Measurements from ENCODE around the gene EAPP. TPM values are rescaled to one million over a fixed set of nuclear protein-coding genes. Genes with fewer than 3 reads are reported as not detected.
A peak's percentile ranks its signal among the peaks of the same experiment; 100 is the strongest.
"Not testable (repeated sequence)": the region's sequence is repeated elsewhere in the genome, so short reads cannot be mapped to it uniquely, and the experiment has no call there.

EAPP gene
- total RNA-seq, 6 experiments from 2014 or later = 15.1 to 20.4 (median 18.2) TPM

DNA sequence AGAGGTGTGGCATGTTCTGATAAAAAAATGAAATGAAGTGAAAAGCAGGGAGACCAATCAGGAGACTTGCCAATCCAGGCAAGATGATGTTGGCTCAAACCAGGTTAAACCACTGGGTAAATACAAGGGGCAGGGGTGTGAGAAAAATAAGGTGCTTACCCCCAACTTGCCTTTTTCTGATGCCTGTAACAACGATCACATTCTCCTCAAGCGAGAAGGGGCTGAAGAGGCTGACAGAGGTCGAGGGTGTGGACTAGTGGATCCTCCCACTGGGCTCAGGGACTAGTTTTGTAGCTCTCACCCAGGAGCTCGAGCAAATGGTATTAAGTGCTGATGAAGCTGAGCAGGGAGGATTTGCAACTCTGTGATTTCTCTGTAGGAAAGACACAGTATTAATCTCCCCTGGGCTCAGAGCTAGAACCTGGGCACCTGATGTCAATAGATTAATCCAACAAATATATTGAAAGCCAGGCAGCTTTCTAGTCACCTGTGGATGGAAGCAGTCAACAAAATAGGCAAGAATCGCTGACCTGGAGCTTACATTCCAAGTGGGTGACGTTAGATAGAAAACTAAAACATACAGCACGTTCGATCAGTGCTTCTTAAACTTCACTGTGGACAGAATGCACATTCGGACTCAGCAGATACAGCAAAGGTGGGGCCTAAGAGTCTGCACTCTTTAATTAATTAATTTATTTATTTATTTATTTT lies 15.2 kb upstream of the EAPP start:
- WGBS (ENCODE audit: insufficient coverage, low coverage, low lambda C conversion rate, missing lambda C conversion rate) = 45% methylated on average over 9 of the region's 9 CpGs
- no peaks in the 10 kb centered on the region for H3K27me3 ChIP-seq
- H3K9me3 ChIP-seq = no peaks in the 10 kb centered on the region
- DNase-seq (no peak), ATAC-seq (no peak)
- H3K4me1 ChIP-seq = peaks cover 0 to 9% (median 2%) of the 10 kb centered on the region in 4 donors
- no peak overlapping the region for H3K4me3 ChIP-seq
- intact Hi-C loops (cut with DNase I) = no loop called here
- TF ChIP-seq, protein P1, sequence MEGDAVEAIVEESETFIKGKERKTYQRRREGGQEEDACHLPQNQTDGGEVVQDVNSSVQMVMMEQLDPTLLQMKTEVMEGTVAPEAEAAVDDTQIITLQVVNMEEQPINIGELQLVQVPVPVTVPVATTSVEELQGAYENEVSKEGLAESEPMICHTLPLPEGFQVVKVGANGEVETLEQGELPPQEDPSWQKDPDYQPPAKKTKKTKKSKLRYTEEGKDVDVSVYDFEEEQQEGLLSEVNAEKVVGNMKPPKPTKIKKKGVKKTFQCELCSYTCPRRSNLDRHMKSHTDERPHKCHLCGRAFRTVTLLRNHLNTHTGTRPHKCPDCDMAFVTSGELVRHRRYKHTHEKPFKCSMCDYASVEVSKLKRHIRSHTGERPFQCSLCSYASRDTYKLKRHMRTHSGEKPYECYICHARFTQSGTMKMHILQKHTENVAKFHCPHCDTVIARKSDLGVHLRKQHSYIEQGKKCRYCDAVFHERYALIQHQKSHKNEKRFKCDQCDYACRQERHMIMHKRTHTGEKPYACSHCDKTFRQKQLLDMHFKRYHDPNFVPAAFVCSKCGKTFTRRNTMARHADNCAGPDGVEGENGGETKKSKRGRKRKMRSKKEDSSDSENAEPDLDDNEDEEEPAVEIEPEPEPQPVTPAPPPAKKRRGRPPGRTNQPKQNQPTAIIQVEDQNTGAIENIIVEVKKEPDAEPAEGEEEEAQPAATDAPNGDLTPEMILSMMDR (IDR thresholded peaks at IDR 0.05) = no peak
- TF ChIP-seq POLR2A (IDR thresholded peaks at IDR 0.05) = no peak
- H3K36me3 ChIP-seq = no peaks in the 10 kb centered on the region
- H3K27ac ChIP-seq = peak overlapping the region in 2 of 3 donors; percentile 8 to 21

- H3K27ac ChIP-seq; intact Hi-C loops (cut with DNase I); H3K27me3 ChIP-seq; H3K4me3 ChIP-seq; H3K36me3 ChIP-seq; H3K9me3 ChIP-seq; H3K4me1 ChIP-seq; ATAC-seq: not testable (repeated sequence)
- WGBS (ENCODE audit: insufficient coverage, low coverage, low lambda C conversion rate, missing lambda C conversion rate) = 86% methylated on average over 13 of the region's 19 CpGs
- peak in 1 of 3 donors; percentile 20 for DNase-seq
Observed at GRCh38 chr14:34549276-34549966, 9.9 kb upstream of the EAPP start.

- no peak overlapping the region for H3K4me3 ChIP-seq
- peak in 1 of 3 donors; percentile 26 for DNase-seq
- no peaks in the 10 kb centered on the region for H3K36me3 ChIP-seq
- H3K27me3 ChIP-seq = no peaks in the 10 kb centered on the region
- WGBS (ENCODE audit: insufficient coverage, low coverage, low lambda C conversion rate, missing lambda C conversion rate) = 79% methylated on average over 7 of the region's 14 CpGs
- H3K4me1 ChIP-seq = no peaks in the 10 kb centered on the region
- H3K9me3 ChIP-seq = no peaks in the 10 kb centered on the region
- no peak for TF ChIP-seq POLR2A (IDR thresholded peaks at IDR 0.05)
- TF ChIP-seq, protein P1 (IDR thresholded peaks at IDR 0.05) = no peak
- no peak overlapping the region for H3K27ac ChIP-seq
- no peak for ATAC-seq
- intact Hi-C loops (cut with DNase I) = no loop called here
Observed at GRCh38 chr14:34548472-34548981, 9.0 kb upstream of the EAPP start.

GRCh38 chr14:34547136-34547520 lies 7.6 kb upstream of the EAPP start:
- H3K9me3 ChIP-seq; H3K4me1 ChIP-seq; H3K36me3 ChIP-seq; DNase-seq; H3K27me3 ChIP-seq; H3K4me3 ChIP-seq; H3K27ac ChIP-seq; intact Hi-C loops (cut with DNase I): not testable (repeated sequence)
- no CpG with 5 or more reads among the region's 16 CpGs for WGBS (ENCODE audit: insufficient coverage, low coverage, low lambda C conversion rate, missing lambda C conversion rate)
- peak in 3 of 4 donors; percentile 1 to 6 (median 5) for ATAC-seq

DNA sequence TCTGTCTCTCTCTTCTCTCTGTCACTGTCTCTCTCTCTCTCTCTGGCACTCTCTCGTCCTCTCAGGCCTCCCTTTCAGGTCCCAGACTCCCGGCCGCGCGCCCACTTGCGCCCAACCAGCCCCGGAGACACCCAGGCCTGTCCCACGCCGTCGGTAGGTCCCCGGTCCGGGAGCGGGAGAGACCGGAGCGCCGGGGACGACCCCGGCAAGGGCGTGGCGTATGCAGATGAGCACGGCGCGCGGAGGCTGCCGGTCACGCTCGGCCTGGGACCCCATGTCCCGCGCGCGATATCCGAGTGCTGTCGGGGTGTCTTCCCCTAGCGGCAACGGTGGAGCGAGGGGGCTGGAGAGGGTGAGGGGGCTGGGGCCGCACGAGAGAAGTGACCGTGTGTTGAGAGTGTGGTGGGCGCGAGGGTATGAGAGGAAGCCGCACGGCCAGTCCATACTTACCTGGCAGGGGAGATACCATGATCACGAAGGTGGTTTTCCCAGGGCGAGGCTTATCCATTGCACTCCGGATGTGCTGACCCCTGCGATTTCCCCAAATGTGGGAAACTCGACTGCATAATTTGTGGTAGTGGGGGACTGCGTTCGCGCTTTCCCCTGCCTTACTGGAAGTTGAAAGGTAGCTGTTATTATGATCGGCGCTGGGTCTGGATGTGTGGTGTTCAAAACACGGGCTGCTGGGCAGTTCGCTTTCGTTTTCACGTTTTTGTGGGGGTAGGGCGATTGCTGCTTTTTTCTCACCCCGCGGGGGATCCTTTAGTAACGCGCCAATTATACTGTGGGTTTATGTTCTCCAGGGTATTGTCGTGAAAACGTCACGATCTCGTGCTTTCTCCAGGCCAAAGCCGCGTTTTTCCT lies 7.0 kb upstream of the EAPP start:
- DNase-seq; H3K4me3 ChIP-seq; H3K27ac ChIP-seq; H3K9me3 ChIP-seq; H3K27me3 ChIP-seq; H3K36me3 ChIP-seq; intact Hi-C loops (cut with DNase I); H3K4me1 ChIP-seq: not testable (repeated sequence)
- WGBS (ENCODE audit: insufficient coverage, low coverage, low lambda C conversion rate, missing lambda C conversion rate) = no CpG with 5 or more reads among the region's 68 CpGs
- ATAC-seq = peak; percentile 90 to 95 (median 91)

GRCh38 chr14:34540181-34541059 lies 919 bp upstream of the EAPP start:
- H3K4me3 ChIP-seq = peak overlapping the region; percentile 80 to 91 (median 87)
- DNase-seq; H3K27me3 ChIP-seq; ATAC-seq; intact Hi-C loops (cut with DNase I); H3K9me3 ChIP-seq: not testable (repeated sequence)
- WGBS (ENCODE audit: insufficient coverage, low coverage, low lambda C conversion rate, missing lambda C conversion rate) = 91% methylated on average over 13 of the region's 19 CpGs
- peaks cover 0 to 14% (median 3%) of the 10 kb centered on the region in 4 donors for H3K36me3 ChIP-seq
- peaks cover 0 to 18% (median 5%) of the 10 kb centered on the region in 4 donors for H3K4me1 ChIP-seq
- peak overlapping the region; percentile 96 to 98 (median 97) for H3K27ac ChIP-seq
